Measurements from ENCODE around the gene CACNA2D2. TPM values are rescaled to one million over a fixed set of nuclear protein-coding genes. Genes with fewer than 3 reads are reported as not detected.

The CACNA2D2 gene
- total and polyA plus RNA-seq, 2 of the 13 experiments (the other 11 are each of a cell fraction or from before 2014, with no cell fraction given): not detected

- WGBS (ENCODE audit: low lambda C conversion rate): no CpG with 5 or more reads among the region's 1 CpG
- ChIA-PET CTCF (ENCODE audit: low intra/inter-chr PET ratio, low total read pairs) (no interaction called here), POLR2A (no interaction called here)
- H3K79me2 ChIP-seq (ENCODE audit: insufficient read depth, low read length): no peaks in the 10 kb centered on the region
- no peaks in the 10 kb centered on the region for H4K20me1 ChIP-seq (ENCODE audit: insufficient read depth, low read length)
- DNase-seq (ENCODE audit: low spot score): no peak
- H3K4me3 ChIP-seq (replicated peaks in 1 of 3; ENCODE audit: insufficient read depth in 1 of 3, low read depth in 2 of 3, low read length in 3 of 3): no peak overlapping the region
- TF ChIP-seq MIXL1 (CRISPR knock-in tag; IDR thresholded peaks at IDR 0.05) (no peak), MAFK (conservative IDR thresholded peaks at IDR 0.05 in 1 of 2, IDR thresholded peaks at IDR 0.05 in 1 of 2; ENCODE audit: low read length in 2 of 2) (no peak), ARNT2 (CRISPR knock-in tag; IDR thresholded peaks at IDR 0.05; ENCODE audit: low read depth) (no peak), U2AF2 (IDR thresholded peaks at IDR 0.05; ENCODE audit: low read depth, low read length) (no peak), ZBTB4 (CRISPR knock-in tag; IDR thresholded peaks at IDR 0.05; ENCODE audit: borderline replicate concordance) (no peak), ZFP36L1 (CRISPR knock-in tag; IDR thresholded peaks at IDR 0.05) (no peak), CHD2 (IDR thresholded peaks at IDR 0.05; ENCODE audit: low read depth, low read length) (no peak), ZNF160 (CRISPR knock-in tag; IDR thresholded peaks at IDR 0.05) (no peak)
- H3K27ac ChIP-seq (ENCODE audit: extremely low read length, insufficient read depth, low read length): no peak overlapping the region
- in situ Hi-C loops (cut with HindIII; ENCODE audit: extremely low pct_ligation_motif_present, low pct_unique_long_range_greater_than_20kb) (no loop called here), intact Hi-C loops (cut with micrococcal nuclease; ENCODE audit: unreplicated experiment) (no loop called here)
- H3K9ac ChIP-seq (ENCODE audit: insufficient read depth, low read depth, low read length): no peak overlapping the region
- ATAC-seq: no peak
- H3K4me2 ChIP-seq (ENCODE audit: low read depth, low read length): no peak overlapping the region
- FAIRE-seq: no peak
- BruUV-seq (replicated peaks): no TSS peak
- H3K36me3 ChIP-seq (replicated peaks in 1 of 2; ENCODE audit: control insufficient read depth in 1 of 2, insufficient read depth in 2 of 2, low read length in 2 of 2): no peaks in the 10 kb centered on the region
- peaks cover 3 to 48% of the 10 kb centered on the region in 2 experiments; a peak in 4 of 5 replicates for H3K27me3 ChIP-seq (ENCODE audit: control insufficient read depth in 1 of 2, insufficient read depth in 2 of 2, low read length in 2 of 2)
- H3K4me1 ChIP-seq (ENCODE audit: insufficient read depth, low read length): 0 out of 2 replicates have a peak, but pooled peaks cover 8% of the 10 kb centered on the region
- no peak overlapping the region for H2AFZ ChIP-seq (ENCODE audit: low read length)
- no peaks in the 10 kb centered on the region for H3K9me3 ChIP-seq (ENCODE audit: low read length)
These were observed 5.4 kb upstream of the CACNA2D2 start for GRCh38 chr3:50508821-50509220.

All from HepG2 (cell line).